AG20443 (cell line): ENCODE data around the gene UBD.
A peak's percentile ranks its signal among the peaks of the same experiment; 100 is the strongest.

Experiments
- DNase-seq: peaks from one replicate; pipeline ENCODE4 v3.0.0; 2012; ENCODE audit warnings: low spot score, mixed read lengths

The UBD gene

GRCh38 chr6:29561091-29561490 lies 1.6 kb upstream of the UBD start:
- no peak for DNase-seq

- no peak for DNase-seq
Observed at GRCh38 chr6:29558439-29559079, 973 bp downstream of the UBD start.

- no peak for DNase-seq
Observed at GRCh38 chr6:29557320-29557719, 2.2 kb downstream of the UBD start.

- no peak for DNase-seq
Observed at GRCh38 chr6:29554764-29555163, 4.8 kb downstream of the UBD start.

GRCh38 chr6:29553268-29554057 lies 6.1 kb downstream of the UBD start:
- DNase-seq: peak; percentile 88

- peak; percentile 63 for DNase-seq
Observed at GRCh38 chr6:29552512-29553051, 7.0 kb downstream of the UBD start.

- DNase-seq: no peak
Observed at GRCh38 chr6:29547573-29547972, 12.0 kb downstream of the UBD start.

- DNase-seq: no peak
Observed at GRCh38 chr6:29537714-29538403, 21.7 kb downstream of the UBD start.

GRCh38 chr6:29532320-29532951 lies 27.1 kb downstream of the UBD start:
- DNase-seq: no peak

- DNase-seq: no peak
Observed at GRCh38 chr6:29531668-29532067, 27.9 kb downstream of the UBD start.

- DNase-seq: no peak
Observed at GRCh38 chr6:29530671-29531310, 28.7 kb downstream of the UBD start.

GRCh38 chr6:29529956-29530355 lies 29.6 kb downstream of the UBD start:
- DNase-seq: no peak

- no peak for DNase-seq
Observed at GRCh38 chr6:29528988-29529560, 30.5 kb downstream of the UBD start.

GRCh38 chr6:29528300-29528931 lies 31.1 kb downstream of the UBD start:
- DNase-seq: no peak

- no peak for DNase-seq
Observed at GRCh38 chr6:29527564-29527963, 32.0 kb downstream of the UBD start.

GRCh38 chr6:29527126-29527525 lies 32.4 kb downstream of the UBD start:
- no peak for DNase-seq

- DNase-seq: no peak
Observed at GRCh38 chr6:29525311-29525639, 34.3 kb downstream of the UBD start.

- DNase-seq: no peak
Observed at GRCh38 chr6:29524444-29525310, 34.9 kb downstream of the UBD start.

GRCh38 chr6:29524044-29524443 lies 35.5 kb downstream of the UBD start:
- no peak for DNase-seq

- DNase-seq: no peak
Observed at GRCh38 chr6:29522227-29522626, 37.3 kb downstream of the UBD start.
